Lower leg skin (tissue), 3 donors: ENCODE results near the gene GRID2.

Experiments used
- CTCF ChIP-seq, 3 donors: fragments of 450-650 bp; IDR thresholded peaks; one replicate each; pipeline ENCODE4 v1.5.1; 2016; ENCODE audit warnings: antibody characterized with exemption in 3 of 3, mild to moderate bottlenecking in 3 of 3, moderate library complexity in 2 of 3
- POLR2A ChIP-seq, 2 donors: fragments of 450-650 bp; IDR thresholded peaks; one replicate each; pipeline ENCODE4 v1.6.1; 2016 to 2017; ENCODE audit warnings: antibody characterized with exemption in 2 of 2, mild to moderate bottlenecking in 1 of 2, moderate library complexity in 1 of 2

- no peak for TF ChIP-seq CTCF (IDR thresholded peaks at IDR 0.05)
- no peak for TF ChIP-seq POLR2A (IDR thresholded peaks at IDR 0.05)
Observed at GRCh38 chr4:92382128-92382527, 78.4 kb downstream of the GRID2 start.
